LoVo (cell line): Measurements from ENCODE around the gene OR1F1.

Source experiments
- DNase-seq: peaks from one replicate; pipeline ENCODE4 v3.0.0-alpha.2; 2016; ENCODE audit warnings: low spot score

The OR1F1 gene

DNA sequence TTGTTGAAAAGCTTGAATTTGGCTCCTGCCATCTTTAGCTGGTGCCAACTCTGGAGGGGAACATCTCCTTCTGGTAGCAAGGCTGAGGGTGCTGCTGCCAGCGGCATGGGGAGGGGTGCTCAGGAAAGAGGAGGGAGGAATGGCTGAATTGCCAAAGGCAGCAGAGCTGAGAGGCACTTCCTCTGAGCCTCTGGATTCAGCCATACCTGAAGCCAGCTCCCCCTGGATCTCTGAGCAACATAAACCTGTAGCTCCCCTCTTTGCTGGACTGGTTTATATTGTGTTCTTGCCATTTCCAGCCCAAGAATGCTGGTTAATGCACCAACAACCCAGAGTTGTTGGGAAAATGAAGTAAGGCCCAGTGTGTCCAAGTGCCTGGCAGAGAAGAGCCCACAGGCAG is 61.0 kb downstream of the OR1F1 start:
- DNase-seq: no peak

GRCh38 chr16:3249451-3249850 is 61.4 kb downstream of the OR1F1 start:
- no peak for DNase-seq

GRCh38 chr16:3252967-3253366 is 65.0 kb downstream of the OR1F1 start:
- no peak for DNase-seq

- DNase-seq: no peak
Observed at GRCh38 chr16:3254309-3254708, 66.3 kb downstream of the OR1F1 start.
